IMR-90 (cell line): ENCODE data around the gene DAAM1.

Experiments
- POLR2A ChIP-seq: IDR thresholded peaks from 2 replicates; pipeline ENCODE4 v1.6.1; 2012; ENCODE audit warnings: mild to moderate bottlenecking, low read depth, low read length
- RAD21 ChIP-seq: IDR thresholded peaks from 2 replicates; pipeline ENCODE4 v1.6.1; 2012; ENCODE audit warnings: low read length, improper control_type of control experiment
- RCOR1 ChIP-seq: IDR thresholded peaks from 2 replicates; pipeline ENCODE4 v1.6.1; 2012; ENCODE audit warnings: mild to moderate bottlenecking, low read length, improper control_type of control experiment; ENCODE audit not compliant: insufficient replicate concordance
- SMC3 ChIP-seq: fragments of 150-350 bp; IDR thresholded peaks from 2 replicates; pipeline ENCODE4 v1.6.1; 2016; ENCODE audit warnings: low read depth, mild to moderate bottlenecking, antibody characterized with exemption, low read length, moderate library complexity
- TF ChIP-seq, protein P1 (sequence below): conservative IDR thresholded peaks from 2 replicates; pipeline ENCODE4 v1.5.1; 2012; ENCODE audit warnings: mild to moderate bottlenecking, low read depth, low read length, improper control_type of control experiment

DNA sequence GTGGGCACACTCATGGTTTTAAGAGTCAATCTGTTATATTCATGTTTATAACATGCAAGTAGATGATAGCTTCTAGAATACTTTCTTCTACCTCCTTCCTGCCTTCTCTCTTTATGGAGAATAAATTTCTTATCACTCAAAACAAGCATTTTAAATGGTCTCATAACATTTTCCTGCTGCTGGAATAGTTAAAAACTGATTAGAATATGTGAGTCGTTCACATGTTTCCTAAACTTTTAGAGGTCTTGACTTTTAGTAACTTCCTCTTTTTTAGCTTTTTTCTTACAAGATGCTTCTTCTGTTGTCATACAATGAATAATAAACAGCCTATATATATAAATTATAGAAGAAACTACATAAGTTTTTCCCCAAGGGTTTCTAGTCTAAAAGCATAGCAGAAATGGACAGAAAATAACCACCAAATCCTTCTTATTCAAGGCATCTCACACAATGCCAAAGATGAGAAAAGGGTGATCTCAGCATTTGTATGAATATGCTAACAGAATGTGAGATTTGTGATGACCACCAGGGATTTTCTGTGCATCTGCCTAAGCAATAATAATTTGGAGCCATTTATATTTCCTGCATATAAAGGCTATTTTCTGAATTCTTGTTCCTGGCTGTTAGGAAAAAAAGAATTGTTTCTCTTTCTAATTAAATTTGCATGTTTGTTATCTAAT, 127.8 kb downstream of the DAAM1 start:
- TF ChIP-seq, protein P1, sequence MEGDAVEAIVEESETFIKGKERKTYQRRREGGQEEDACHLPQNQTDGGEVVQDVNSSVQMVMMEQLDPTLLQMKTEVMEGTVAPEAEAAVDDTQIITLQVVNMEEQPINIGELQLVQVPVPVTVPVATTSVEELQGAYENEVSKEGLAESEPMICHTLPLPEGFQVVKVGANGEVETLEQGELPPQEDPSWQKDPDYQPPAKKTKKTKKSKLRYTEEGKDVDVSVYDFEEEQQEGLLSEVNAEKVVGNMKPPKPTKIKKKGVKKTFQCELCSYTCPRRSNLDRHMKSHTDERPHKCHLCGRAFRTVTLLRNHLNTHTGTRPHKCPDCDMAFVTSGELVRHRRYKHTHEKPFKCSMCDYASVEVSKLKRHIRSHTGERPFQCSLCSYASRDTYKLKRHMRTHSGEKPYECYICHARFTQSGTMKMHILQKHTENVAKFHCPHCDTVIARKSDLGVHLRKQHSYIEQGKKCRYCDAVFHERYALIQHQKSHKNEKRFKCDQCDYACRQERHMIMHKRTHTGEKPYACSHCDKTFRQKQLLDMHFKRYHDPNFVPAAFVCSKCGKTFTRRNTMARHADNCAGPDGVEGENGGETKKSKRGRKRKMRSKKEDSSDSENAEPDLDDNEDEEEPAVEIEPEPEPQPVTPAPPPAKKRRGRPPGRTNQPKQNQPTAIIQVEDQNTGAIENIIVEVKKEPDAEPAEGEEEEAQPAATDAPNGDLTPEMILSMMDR: no peak
- TF ChIP-seq RAD21 (no peak), SMC3 (no peak), POLR2A (no peak), RCOR1 (no peak)
